HepG2 (cell line): ENCODE results near the gene PITHD1.

Experiments used
- NFIC ChIP-seq: IDR thresholded peaks from 2 replicates; pipeline ENCODE4 v1.6.1; 2012; ENCODE audit warnings: mild to moderate bottlenecking, low read length, inconsistent platforms
- ZNF564 ChIP-seq: sonication (generic); formaldehyde crosslinking; IDR thresholded peaks from 2 replicates; pipeline ENCODE4 v1.8.1; 2023; ENCODE audit warnings: mild to moderate bottlenecking, missing genetic modification reagents

DNA sequence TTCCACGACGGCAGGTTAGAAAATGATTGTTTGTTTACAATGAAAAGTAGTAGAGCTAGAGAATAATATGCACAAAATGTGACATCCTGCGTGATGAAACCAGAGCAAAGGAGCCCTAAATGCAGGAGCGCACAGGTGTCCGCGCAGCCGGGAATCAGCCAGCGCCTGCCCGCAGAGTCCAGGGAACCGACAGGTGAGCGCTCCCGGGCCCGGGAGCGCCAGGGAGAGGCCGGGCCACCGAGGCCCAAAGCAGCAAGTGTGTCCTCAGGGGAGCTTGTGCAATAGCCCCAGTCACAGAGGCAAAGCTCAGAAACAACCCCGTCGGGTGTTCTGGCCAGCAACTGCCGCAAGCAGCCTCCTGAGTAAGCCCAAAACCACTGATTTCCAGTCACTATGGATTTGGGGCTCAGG is 23.1 kb downstream of the PITHD1 start:
- no peak for TF ChIP-seq NFIC
- no peak for TF ChIP-seq ZNF564 (CRISPR knock-in tag)
